GM18519 (cell line): ENCODE measurements around the gene SLCO4A1.
"Not testable (repeated sequence)": the region's sequence is repeated elsewhere in the genome, so short reads cannot be mapped to it uniquely, and the experiment has no call there.

ENCODE experiments used
- ATAC-seq: cut with Tn5 transposase; IDR thresholded peaks from one replicate; pipeline ENCODE4 v1.9.1; 2021; ENCODE audit warnings: mild to moderate bottlenecking, moderate library complexity; ENCODE audit not compliant: unreplicated experiment, low FRiP score

SLCO4A1 gene

GRCh38 chr20:62677678-62678077 lies 35.4 kb downstream of the SLCO4A1 start:
- no peak for ATAC-seq

GRCh38 chr20:62678553-62678952 lies 36.2 kb downstream of the SLCO4A1 start:
- ATAC-seq: no peak

GRCh38 chr20:62679978-62680589 lies 37.8 kb downstream of the SLCO4A1 start:
- ATAC-seq: no peak

- ATAC-seq: no peak
Measured at GRCh38 chr20:62682912-62683517, 40.7 kb downstream of the SLCO4A1 start.

GRCh38 chr20:62683660-62684322 lies 41.5 kb downstream of the SLCO4A1 start:
- ATAC-seq: not testable (repeated sequence)

- ATAC-seq: no peak
Measured at GRCh38 chr20:62684981-62685380, 42.7 kb downstream of the SLCO4A1 start.

GRCh38 chr20:62685781-62686555 lies 43.7 kb downstream of the SLCO4A1 start:
- ATAC-seq: no peak

- ATAC-seq: no peak
Measured at GRCh38 chr20:62686869-62687830, 44.8 kb downstream of the SLCO4A1 start.

GRCh38 chr20:62688083-62688482 lies 45.8 kb downstream of the SLCO4A1 start:
- no peak for ATAC-seq

- ATAC-seq: no peak
Measured at GRCh38 chr20:62688855-62689460, 46.7 kb downstream of the SLCO4A1 start.

- no peak for ATAC-seq
Measured at GRCh38 chr20:62689861-62690260, 47.6 kb downstream of the SLCO4A1 start.

GRCh38 chr20:62690261-62690820 lies 48.0 kb downstream of the SLCO4A1 start:
- no peak for ATAC-seq

GRCh38 chr20:62691487-62691886 lies 49.2 kb downstream of the SLCO4A1 start:
- no peak for ATAC-seq

- ATAC-seq: no peak
Measured at GRCh38 chr20:62692176-62692575, 49.9 kb downstream of the SLCO4A1 start.

- no peak for ATAC-seq
Measured at GRCh38 chr20:62692801-62693523, 50.7 kb downstream of the SLCO4A1 start.

GRCh38 chr20:62693524-62693922 lies 51.2 kb downstream of the SLCO4A1 start:
- ATAC-seq: no peak

GRCh38 chr20:62694106-62694505 lies 51.8 kb downstream of the SLCO4A1 start:
- ATAC-seq: no peak

- no peak for ATAC-seq
Measured at GRCh38 chr20:62694868-62695267, 52.6 kb downstream of the SLCO4A1 start.
